Liver (tissue), 3 donors: ENCODE results near the gene VPS11.

Experiments used
- EGR1 ChIP-seq, 2 donors: IDR thresholded peaks; 2 replicates each; pipeline ENCODE4 v1.6.1; 2016 to 2018; ENCODE audit warnings: antibody characterized with exemption in 2 of 2, low read depth in 2 of 2
- JUND ChIP-seq, 2 donors: IDR thresholded peaks; 2 replicates each; pipeline ENCODE4 v1.6.1; 2016; ENCODE audit warnings: antibody characterized with exemption in 2 of 2
- RAD21 ChIP-seq, 2 donors: IDR thresholded peaks; 2 replicates each; pipeline ENCODE4 v1.6.1; 2016; ENCODE audit warnings: antibody characterized with exemption in 2 of 2, mild to moderate bottlenecking in 2 of 2
- TF ChIP-seq, protein P1 (sequence below): fragments of 150-350 bp; IDR thresholded peaks from 2 replicates; pipeline ENCODE4 v1.5.1; 2017; ENCODE audit warnings: improper control_type of control experiment, low read depth, low read length; ENCODE audit not compliant: missing input control
- TF ChIP-seq, protein P2 (sequence below): IDR thresholded peaks from 2 replicates; pipeline ENCODE4 v1.6.1; 2016; ENCODE audit warnings: antibody characterized with exemption, mild to moderate bottlenecking
- TF ChIP-seq, protein P3 (sequence below): IDR thresholded peaks from 2 replicates; pipeline ENCODE4 v1.6.1; 2016; ENCODE audit warnings: antibody characterized with exemption
- donor health status: healthy.
- donor health status: healthy.

GRCh38 chr11:119130662-119131061, 63.0 kb downstream of the VPS11 start:
- TF ChIP-seq, protein P1, sequence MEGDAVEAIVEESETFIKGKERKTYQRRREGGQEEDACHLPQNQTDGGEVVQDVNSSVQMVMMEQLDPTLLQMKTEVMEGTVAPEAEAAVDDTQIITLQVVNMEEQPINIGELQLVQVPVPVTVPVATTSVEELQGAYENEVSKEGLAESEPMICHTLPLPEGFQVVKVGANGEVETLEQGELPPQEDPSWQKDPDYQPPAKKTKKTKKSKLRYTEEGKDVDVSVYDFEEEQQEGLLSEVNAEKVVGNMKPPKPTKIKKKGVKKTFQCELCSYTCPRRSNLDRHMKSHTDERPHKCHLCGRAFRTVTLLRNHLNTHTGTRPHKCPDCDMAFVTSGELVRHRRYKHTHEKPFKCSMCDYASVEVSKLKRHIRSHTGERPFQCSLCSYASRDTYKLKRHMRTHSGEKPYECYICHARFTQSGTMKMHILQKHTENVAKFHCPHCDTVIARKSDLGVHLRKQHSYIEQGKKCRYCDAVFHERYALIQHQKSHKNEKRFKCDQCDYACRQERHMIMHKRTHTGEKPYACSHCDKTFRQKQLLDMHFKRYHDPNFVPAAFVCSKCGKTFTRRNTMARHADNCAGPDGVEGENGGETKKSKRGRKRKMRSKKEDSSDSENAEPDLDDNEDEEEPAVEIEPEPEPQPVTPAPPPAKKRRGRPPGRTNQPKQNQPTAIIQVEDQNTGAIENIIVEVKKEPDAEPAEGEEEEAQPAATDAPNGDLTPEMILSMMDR: no peak
- TF ChIP-seq, protein P2, sequence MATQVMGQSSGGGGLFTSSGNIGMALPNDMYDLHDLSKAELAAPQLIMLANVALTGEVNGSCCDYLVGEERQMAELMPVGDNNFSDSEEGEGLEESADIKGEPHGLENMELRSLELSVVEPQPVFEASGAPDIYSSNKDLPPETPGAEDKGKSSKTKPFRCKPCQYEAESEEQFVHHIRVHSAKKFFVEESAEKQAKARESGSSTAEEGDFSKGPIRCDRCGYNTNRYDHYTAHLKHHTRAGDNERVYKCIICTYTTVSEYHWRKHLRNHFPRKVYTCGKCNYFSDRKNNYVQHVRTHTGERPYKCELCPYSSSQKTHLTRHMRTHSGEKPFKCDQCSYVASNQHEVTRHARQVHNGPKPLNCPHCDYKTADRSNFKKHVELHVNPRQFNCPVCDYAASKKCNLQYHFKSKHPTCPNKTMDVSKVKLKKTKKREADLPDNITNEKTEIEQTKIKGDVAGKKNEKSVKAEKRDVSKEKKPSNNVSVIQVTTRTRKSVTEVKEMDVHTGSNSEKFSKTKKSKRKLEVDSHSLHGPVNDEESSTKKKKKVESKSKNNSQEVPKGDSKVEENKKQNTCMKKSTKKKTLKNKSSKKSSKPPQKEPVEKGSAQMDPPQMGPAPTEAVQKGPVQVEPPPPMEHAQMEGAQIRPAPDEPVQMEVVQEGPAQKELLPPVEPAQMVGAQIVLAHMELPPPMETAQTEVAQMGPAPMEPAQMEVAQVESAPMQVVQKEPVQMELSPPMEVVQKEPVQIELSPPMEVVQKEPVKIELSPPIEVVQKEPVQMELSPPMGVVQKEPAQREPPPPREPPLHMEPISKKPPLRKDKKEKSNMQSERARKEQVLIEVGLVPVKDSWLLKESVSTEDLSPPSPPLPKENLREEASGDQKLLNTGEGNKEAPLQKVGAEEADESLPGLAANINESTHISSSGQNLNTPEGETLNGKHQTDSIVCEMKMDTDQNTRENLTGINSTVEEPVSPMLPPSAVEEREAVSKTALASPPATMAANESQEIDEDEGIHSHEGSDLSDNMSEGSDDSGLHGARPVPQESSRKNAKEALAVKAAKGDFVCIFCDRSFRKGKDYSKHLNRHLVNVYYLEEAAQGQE: no peak
- TF ChIP-seq RAD21 (IDR thresholded peaks at IDR 0.05) (peak in 1 of 2 donors; percentile 5), EGR1 (IDR thresholded peaks at IDR 0.05; ENCODE audit: low read depth in 2 of 2) (no peak), JUND (IDR thresholded peaks at IDR 0.05) (no peak)
- TF ChIP-seq, protein P3, sequence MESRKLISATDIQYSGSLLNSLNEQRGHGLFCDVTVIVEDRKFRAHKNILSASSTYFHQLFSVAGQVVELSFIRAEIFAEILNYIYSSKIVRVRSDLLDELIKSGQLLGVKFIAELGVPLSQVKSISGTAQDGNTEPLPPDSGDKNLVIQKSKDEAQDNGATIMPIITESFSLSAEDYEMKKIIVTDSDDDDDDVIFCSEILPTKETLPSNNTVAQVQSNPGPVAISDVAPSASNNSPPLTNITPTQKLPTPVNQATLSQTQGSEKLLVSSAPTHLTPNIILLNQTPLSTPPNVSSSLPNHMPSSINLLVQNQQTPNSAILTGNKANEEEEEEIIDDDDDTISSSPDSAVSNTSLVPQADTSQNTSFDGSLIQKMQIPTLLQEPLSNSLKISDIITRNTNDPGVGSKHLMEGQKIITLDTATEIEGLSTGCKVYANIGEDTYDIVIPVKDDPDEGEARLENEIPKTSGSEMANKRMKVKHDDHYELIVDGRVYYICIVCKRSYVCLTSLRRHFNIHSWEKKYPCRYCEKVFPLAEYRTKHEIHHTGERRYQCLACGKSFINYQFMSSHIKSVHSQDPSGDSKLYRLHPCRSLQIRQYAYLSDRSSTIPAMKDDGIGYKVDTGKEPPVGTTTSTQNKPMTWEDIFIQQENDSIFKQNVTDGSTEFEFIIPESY: no peak
